HCT116 (cell line): Measurements from ENCODE around the gene UFD1. TPM values are rescaled to one million over a fixed set of nuclear protein-coding genes. Genes with fewer than 3 reads are reported as not detected.

Experiments
- ATAC-seq: fragments of 200-7000 bp; cut with Tn5 transposase; 2 replicates; pipeline ENCODE4 v1.9.1; 2020; ENCODE audit warnings: mild to moderate bottlenecking, moderate library complexity
- BruUV-seq: library from RNA; stranded (reverse); fragments of 400-500 nt; replicated peaks from 2 replicates; lab custom pipeline; 2021; lab: Mats Ljungman, UMichigan
- CTCF ChIA-PET: fragments of 300-600 bp; sonication (Branson Sonifier 250); formaldehyde crosslinking; loops from one replicate; lab custom pipeline; 2021; ENCODE audit warnings: antibody characterized with exemption; lab: Charles Lee
- POLR2A ChIA-PET: fragments of 300-600, 350-600 bp; sonication (Branson Sonifier 250); formaldehyde crosslinking; loops from one replicate; lab custom pipeline; 2021; ENCODE audit warnings: antibody characterized with exemption; lab: Charles Lee
- RAD21 ChIA-PET, 2 experiments: fragments of 300-600 bp; sonication (Branson Sonifier 250); formaldehyde crosslinking; loops; one replicate each; lab custom pipeline; 2023; ENCODE audit warnings: low total read pairs in 2 of 2; ENCODE audit not compliant: uncharacterized antibody in 2 of 2, unreplicated experiment in 2 of 2, low non-redundant PET in 1 of 2; lab: Charles Lee
- DNase-seq: peaks from one replicate; pipeline ENCODE4 v3.0.0-alpha.2; 2010; ENCODE audit warnings: low read depth, low spot score
- H2AFZ ChIP-seq: fragments of 200-600 bp; shearing (Covaris generic), sonication (generic); 2 replicates; pipeline ENCODE4 v1.6.1; 2017; ENCODE audit warnings: low read depth, mixed run types, mixed read lengths, antibody characterized with exemption, low read length; ENCODE audit not compliant: poor library complexity, severe bottlenecking
- H3K27ac ChIP-seq: 2 replicates; pipeline ENCODE4 v1.5.1; 2012; ENCODE audit warnings: low read depth, low read length
- H3K27me3 ChIP-seq: fragments of 200-600 bp; sonication (generic); 2 replicates; pipeline ENCODE4 v1.6.1; 2016; ENCODE audit warnings: mixed run types, low read length, mixed read lengths; ENCODE audit not compliant: insufficient read depth
- H3K36me3 ChIP-seq, 2 experiments: fragments of 200-500 bp in 1 of 2; fragments of 200-600 bp in 1 of 2; sonication (Bioruptor generic) in 1 of 2; sonication (generic) in 1 of 2; 2 replicates each; pipeline versions ENCODE4 v1.5.1 to v1.6.1; 2014 to 2016; ENCODE audit warnings: low read length in 2 of 2, inconsistent platforms in 1 of 2, mixed read lengths in 1 of 2, mixed run types in 1 of 2; ENCODE audit not compliant: insufficient read depth in 2 of 2, control insufficient read depth in 1 of 2
- H3K4me1 ChIP-seq, 2 experiments: fragments of 200-600 bp in 1 of 2; sonication (generic) in 1 of 2; 2 replicates each; pipeline versions ENCODE4 v1.5.1 to v1.6.1; 2012 to 2017; ENCODE audit warnings: low read length in 2 of 2, inconsistent platforms in 1 of 2, mild to moderate bottlenecking in 1 of 2, mixed read lengths in 1 of 2, mixed run types in 1 of 2, moderate library complexity in 1 of 2; ENCODE audit not compliant: insufficient read depth in 2 of 2, control insufficient read depth in 1 of 2
- H3K4me2 ChIP-seq: fragments of 200-600 bp; sonication (generic); 2 replicates; pipeline ENCODE4 v1.6.1; 2017; ENCODE audit warnings: mixed run types, low read length, mixed read lengths
- H3K4me3 ChIP-seq, 2 experiments: fragments of 200-600 bp in 1 of 2; sonication (generic) in 1 of 2; replicated peaks in 1 of 2; 2 replicates each; pipeline ENCODE4 v1.5.1; 2011 to 2016; ENCODE audit warnings: low read length in 2 of 2, control low read depth in 1 of 2, low read depth in 1 of 2, mild to moderate bottlenecking in 1 of 2, mixed read lengths in 1 of 2, mixed run types in 1 of 2
- H3K79me2 ChIP-seq: fragments of 200-600 bp; sonication (generic); 2 replicates; pipeline ENCODE4 v1.6.1; 2017; ENCODE audit warnings: mild to moderate bottlenecking, mixed run types, low read length, moderate library complexity, mixed read lengths; ENCODE audit not compliant: insufficient read depth
- H3K9ac ChIP-seq: fragments of 200-600 bp; sonication (generic); 2 replicates; pipeline ENCODE4 v1.6.1; 2016; ENCODE audit warnings: low read length, mixed read lengths
- H3K9me2 ChIP-seq: fragments of 200-600 bp; sonication (generic), shearing (Covaris generic); 2 replicates; pipeline ENCODE4 v1.6.1; 2017; ENCODE audit warnings: mixed run types, mild to moderate bottlenecking, moderate library complexity; ENCODE audit not compliant: insufficient read depth
- H3K9me3 ChIP-seq, 2 experiments: fragments of 200-500 bp in 1 of 2; fragments of 200-600 bp in 1 of 2; sonication (Bioruptor generic) in 1 of 2; sonication (generic) in 1 of 2; 2 replicates each; pipeline ENCODE4 v1.6.1; 2014 to 2017; ENCODE audit warnings: low read length in 2 of 2, mixed read lengths in 2 of 2, inconsistent platforms in 1 of 2, low read depth in 1 of 2, mild to moderate bottlenecking in 1 of 2, mixed run types in 1 of 2, moderate library complexity in 1 of 2; ENCODE audit not compliant: control insufficient read depth in 1 of 2, insufficient read depth in 1 of 2
- H4K20me1 ChIP-seq: fragments of 200-600 bp; sonication (generic), shearing (Covaris generic); 2 replicates; pipeline ENCODE4 v1.6.1; 2017; ENCODE audit warnings: mixed run types, mild to moderate bottlenecking, moderate library complexity; ENCODE audit not compliant: insufficient read depth
- CBX3 ChIP-seq: IDR thresholded peaks from 2 replicates; pipeline ENCODE4 v1.6.1; 2012; ENCODE audit warnings: low read depth
- CEBPB ChIP-seq: IDR thresholded peaks from 2 replicates; pipeline ENCODE4 v1.6.1; 2012; ENCODE audit warnings: low read depth
- ELF1 ChIP-seq: IDR thresholded peaks from 2 replicates; pipeline ENCODE4 v1.6.1; 2012; ENCODE audit warnings: low read depth, borderline replicate concordance
- EZH2 ChIP-seq: fragments of 200-600 bp; sonication (generic); IDR thresholded peaks from 2 replicates; pipeline ENCODE4 v1.6.1; 2017; ENCODE audit warnings: antibody characterized with exemption, mixed run types
- FOSL1 ChIP-seq: IDR thresholded peaks from 2 replicates; pipeline ENCODE4 v1.6.1; 2012; ENCODE audit warnings: low read depth
- POLR2A ChIP-seq: IDR thresholded peaks from 2 replicates; pipeline ENCODE4 v1.7.0; 2011; ENCODE audit warnings: borderline replicate concordance; ENCODE audit not compliant: insufficient read depth, insufficient read length; ENCODE audit errors: extremely low read depth
- RAD21 ChIP-seq: IDR thresholded peaks from 2 replicates; pipeline ENCODE4 v1.6.1; 2012; ENCODE audit warnings: low read depth, mild to moderate bottlenecking
- SIN3A ChIP-seq: IDR thresholded peaks from 2 replicates; pipeline ENCODE4 v1.6.1; 2012; ENCODE audit warnings: low read depth
- SP1 ChIP-seq: IDR thresholded peaks from 2 replicates; pipeline ENCODE4 v1.6.1; 2012; ENCODE audit warnings: low read depth
- TCF7L2 ChIP-seq: IDR thresholded peaks from 2 replicates; pipeline ENCODE4 v1.7.0; 2011; ENCODE audit warnings: borderline replicate concordance, inconsistent platforms; ENCODE audit not compliant: insufficient read depth, insufficient read length; ENCODE audit errors: extremely low read depth
- YY1 ChIP-seq: IDR thresholded peaks from 2 replicates; pipeline ENCODE4 v1.6.1; 2011; ENCODE audit warnings: low read length, low read depth, moderate library complexity, mild to moderate bottlenecking; ENCODE audit not compliant: insufficient replicate concordance; ENCODE audit errors: extremely low read depth
- ZBTB33 ChIP-seq: IDR thresholded peaks from 2 replicates; pipeline ENCODE4 v1.6.1; 2011; ENCODE audit warnings: mild to moderate bottlenecking, low read length, moderate library complexity; ENCODE audit not compliant: insufficient replicate concordance; ENCODE audit errors: extremely low read depth
- ZFX ChIP-seq: fragments of 450-650 bp; IDR thresholded peaks from 2 replicates; pipeline ENCODE4 v1.6.1; 2017
- ZNF274 ChIP-seq: fragments of 200-500 bp; sonication (Bioruptor generic); IDR thresholded peaks from 2 replicates; pipeline ENCODE4 v1.6.1; 2014; ENCODE audit warnings: mild to moderate bottlenecking, low read depth, low read length, inconsistent platforms
- intact Hi-C: fragments of 100-400 bp; cut with micrococcal nuclease; formaldehyde crosslinking; loops from 2 replicates; pipeline ENCODE4 v1.10.0; 2022
- total RNA-seq: library from RNA; stranded (reverse); gene quantifications from one replicate; pipeline ENCODE4 v1.2.1, GENCODE V29; 2021; ENCODE audit not compliant: unreplicated experiment

Gene UFD1
- total RNA-seq, 1 experiment from 2014 or later, result 97.5 TPM

GRCh38 chr22:19402642-19403191 is 76.3 kb downstream of the UFD1 start:
- peaks cover 31 to 34% of the 10 kb centered on the region in 2 experiments; a peak in 3 of 4 replicates for H3K36me3 ChIP-seq
- TF ChIP-seq ZFX, result no peak
- no peak for TF ChIP-seq CBX3
- TF ChIP-seq CEBPB, result no peak
- no peak for TF ChIP-seq ZBTB33
- TF ChIP-seq ZNF274, result no peak
- no peak for TF ChIP-seq TCF7L2
- no peak for TF ChIP-seq EZH2
- TF ChIP-seq RAD21, result no peak
- TF ChIP-seq YY1, result no peak
- TF ChIP-seq SP1, result no peak
- TF ChIP-seq SIN3A, result no peak
- no peak for TF ChIP-seq POLR2A
- no peak for TF ChIP-seq FOSL1
- no peak for TF ChIP-seq ELF1
- H3K27me3 ChIP-seq, result no peaks in the 10 kb centered on the region
- no peak overlapping the region for H2AFZ ChIP-seq
- CTCF ChIA-PET, result no interaction called here
- intact Hi-C loops, result no loop called here
- H3K4me1 ChIP-seq, result peaks cover 0 to 10% of the 10 kb centered on the region in 2 experiments; a peak in 2 of 4 replicates
- RAD21 ChIA-PET, result interaction anchor here in 1 of 2 experiments (0.7 kb wide), 1 partner anchor 9 kb away, joined by 3 read pairs; no protein-coding TSS in a partner anchor
- no peak overlapping the region for H3K9ac ChIP-seq
- POLR2A ChIA-PET, result no interaction called here
- H3K4me3 ChIP-seq, result no peak overlapping the region
- BruUV-seq, result no TSS peak
- no peaks in the 10 kb centered on the region for H3K79me2 ChIP-seq
- no peak overlapping the region for H3K4me2 ChIP-seq
- no peaks in the 10 kb centered on the region for H4K20me1 ChIP-seq
- no peak overlapping the region for H3K27ac ChIP-seq
- H3K9me2 ChIP-seq, result no peaks in the 10 kb centered on the region
- H3K9me3 ChIP-seq, result no peaks in the 10 kb centered on the region
- DNase-seq (no peak), ATAC-seq (no peak)
